NCI-H774 (cell line): ENCODE results near the gene FFAR2.
"Not testable (repeated sequence)": the region's sequence is repeated elsewhere in the genome, so short reads cannot be mapped to it uniquely, and the experiment has no call there.

Experiments
- DNase-seq: peaks from one replicate; lab custom pipeline; 2025; lab: John Stamatoyannopoulos, UW

The FFAR2 gene

GRCh38 chr19:35455616-35456201 lies 7.7 kb downstream of the FFAR2 start:
- no peak for DNase-seq

DNA sequence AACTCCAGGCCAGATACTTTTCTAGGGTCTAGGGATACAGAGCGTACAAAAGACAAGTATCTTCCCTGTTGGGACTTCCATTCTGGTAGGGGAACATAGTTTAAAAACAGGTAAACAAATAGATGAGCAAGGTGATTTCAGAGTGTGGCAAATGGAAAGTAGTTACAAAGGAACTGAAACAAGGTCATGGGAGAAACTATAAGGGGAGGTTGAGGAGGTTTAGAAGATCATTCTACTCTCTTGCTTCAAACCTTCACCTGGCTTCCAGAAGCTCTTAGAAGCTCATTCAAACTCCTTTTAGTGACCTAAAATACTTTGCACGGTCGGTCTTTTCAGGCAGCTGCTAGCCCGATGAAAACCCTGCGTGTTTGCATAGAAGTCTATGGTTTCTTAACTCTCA lies 9.1 kb downstream of the FFAR2 start:
- DNase-seq, result no peak

DNA sequence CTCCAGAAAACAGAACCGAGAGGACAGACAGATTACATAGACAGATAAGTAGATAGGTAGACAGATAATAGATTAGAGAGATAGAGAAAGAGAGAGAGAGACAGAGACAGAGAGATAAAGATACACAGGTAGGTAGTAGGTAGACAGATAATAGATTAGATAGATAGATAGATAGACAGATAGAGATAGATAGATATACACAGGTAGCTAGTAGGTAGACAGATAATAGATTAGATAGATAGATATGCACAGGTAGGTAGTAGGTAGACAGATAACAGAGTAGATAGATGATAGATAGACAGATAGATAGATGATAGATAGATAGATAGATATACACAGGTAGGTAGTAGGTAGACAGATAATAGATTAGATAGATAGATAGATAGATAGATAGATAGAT lies 10.1 kb downstream of the FFAR2 start:
- no peak for DNase-seq

GRCh38 chr19:35458731-35459391 lies 10.8 kb downstream of the FFAR2 start:
- no peak for DNase-seq

DNA sequence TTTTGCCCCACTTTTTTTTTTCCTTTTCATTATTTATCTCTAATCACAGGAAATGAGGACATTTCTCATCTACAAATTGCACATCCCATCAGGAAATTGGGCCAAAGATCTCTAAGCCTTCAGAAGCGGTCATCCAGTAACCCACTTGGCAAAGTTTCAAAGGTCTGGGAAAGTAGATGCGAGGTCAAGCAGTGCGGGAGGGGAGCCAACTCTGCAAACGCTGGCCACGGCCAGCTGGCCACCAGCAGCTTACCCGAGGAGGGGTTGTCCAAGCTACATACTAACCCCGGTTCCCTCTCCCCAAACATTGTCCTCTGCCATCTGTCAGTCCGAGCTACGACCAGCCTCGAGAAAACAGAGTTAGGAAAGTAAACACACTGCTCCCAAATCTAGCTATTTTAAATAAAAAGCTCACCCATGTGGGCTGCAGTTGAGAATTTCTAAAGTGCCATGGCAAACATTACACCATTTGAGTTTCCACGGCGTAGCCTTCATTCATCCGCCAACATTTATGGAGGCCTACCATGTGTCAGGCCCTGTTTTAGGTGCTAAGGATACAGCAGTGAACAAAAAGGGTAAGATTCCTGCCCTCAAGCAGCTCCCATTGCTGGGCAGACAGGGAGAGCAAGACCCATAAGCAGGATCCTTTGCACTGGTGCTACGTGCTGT lies 11.5 kb downstream of the FFAR2 start:
- DNase-seq, result no peak

- DNase-seq, result no peak
Measured at GRCh38 chr19:35460608-35461007, 12.6 kb downstream of the FFAR2 start.

GRCh38 chr19:35461060-35461459 lies 13.0 kb downstream of the FFAR2 start:
- DNase-seq, result no peak

GRCh38 chr19:35461788-35462187 lies 13.7 kb downstream of the FFAR2 start:
- not testable (repeated sequence) for DNase-seq

GRCh38 chr19:35462476-35462953 lies 14.5 kb downstream of the FFAR2 start:
- DNase-seq, result no peak

GRCh38 chr19:35462956-35463355 lies 14.9 kb downstream of the FFAR2 start:
- DNase-seq, result not testable (repeated sequence)

DNA sequence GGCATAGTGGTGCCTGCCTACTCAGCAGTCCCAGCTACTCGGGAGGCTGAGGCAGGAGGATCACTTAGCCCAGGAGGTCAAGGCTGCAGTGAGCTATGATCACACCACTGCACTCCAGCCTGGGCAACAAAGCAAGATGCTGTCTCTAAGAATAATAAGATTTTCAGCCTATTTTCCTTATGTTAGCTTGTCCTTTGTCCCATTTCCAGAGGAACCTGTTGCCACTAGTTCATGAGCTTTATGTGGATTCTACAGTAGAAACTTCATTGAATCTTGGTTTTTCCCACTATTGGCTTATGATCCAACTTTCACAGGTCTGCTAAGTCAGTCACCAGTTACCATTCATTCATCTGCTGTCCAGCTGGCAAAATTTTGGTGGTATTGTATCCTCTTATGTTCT lies 18.2 kb downstream of the FFAR2 start:
- DNase-seq, result no peak

- DNase-seq, result no peak
Measured at GRCh38 chr19:35468637-35469036, 20.6 kb downstream of the FFAR2 start.

DNA sequence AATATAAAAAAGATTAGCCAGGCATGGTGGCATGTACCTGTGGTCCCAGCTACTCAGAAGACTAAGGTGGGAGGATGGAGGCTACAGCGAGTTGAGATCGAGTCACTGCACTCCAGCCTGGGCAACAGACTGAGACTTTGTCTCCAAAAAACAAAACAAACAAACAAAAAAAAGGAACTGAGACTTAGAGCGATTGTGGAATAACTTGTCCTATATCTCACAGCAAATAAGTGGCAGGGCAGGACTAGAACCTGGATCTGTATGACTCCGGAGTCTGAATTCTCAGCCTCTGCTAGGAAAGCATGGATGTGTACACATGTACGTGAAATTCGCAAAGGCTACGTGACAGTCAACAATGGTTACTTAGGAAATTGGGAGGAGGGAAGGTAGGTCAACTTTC lies 22.1 kb downstream of the FFAR2 start:
- DNase-seq, result no peak

- DNase-seq, result not testable (repeated sequence)
Measured at GRCh38 chr19:35471075-35471474, 23.0 kb downstream of the FFAR2 start.

GRCh38 chr19:35471946-35472345 lies 23.9 kb downstream of the FFAR2 start:
- no peak for DNase-seq

DNA sequence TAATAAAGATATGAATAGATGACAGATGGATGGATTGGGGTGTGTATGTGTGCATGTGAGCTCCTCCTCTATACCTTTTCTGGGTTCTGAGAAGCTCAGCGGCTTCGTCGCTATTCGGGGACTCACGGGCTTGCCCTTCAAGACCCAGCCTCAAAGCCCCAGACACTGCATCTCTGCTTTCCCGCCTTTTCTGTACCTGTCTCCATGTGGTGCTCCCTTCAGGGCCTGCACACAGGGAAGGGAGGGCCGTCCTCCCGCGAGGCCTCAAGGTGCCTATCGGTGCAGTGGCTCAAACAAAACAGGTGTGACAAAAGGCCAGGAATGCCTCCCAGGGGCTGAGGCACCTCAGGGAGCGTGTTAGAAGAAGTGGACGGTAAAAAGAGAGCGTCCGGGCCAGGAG lies 26.0 kb downstream of the FFAR2 start:
- no peak for DNase-seq

DNA sequence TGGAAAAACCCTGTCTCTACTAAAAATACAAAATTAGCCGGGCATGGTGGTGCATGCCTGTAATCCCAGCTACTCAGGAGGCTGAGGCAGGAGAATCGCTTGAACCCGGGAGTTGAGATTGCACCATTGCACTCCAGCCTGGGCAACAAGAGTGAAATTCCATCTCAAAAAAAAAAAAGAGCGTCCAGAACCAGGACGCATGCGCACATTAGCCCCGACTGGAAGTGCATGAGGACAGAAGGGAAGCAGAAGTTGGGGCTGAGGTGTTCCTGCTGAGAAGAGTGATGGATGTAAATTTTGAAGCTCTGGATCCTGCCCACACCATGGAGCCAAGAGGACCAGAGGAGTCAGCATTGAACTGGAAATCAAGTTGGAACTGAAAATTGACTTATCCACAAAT lies 26.5 kb downstream of the FFAR2 start:
- not testable (repeated sequence) for DNase-seq

GRCh38 chr19:35476149-35476548 lies 28.1 kb downstream of the FFAR2 start:
- no peak for DNase-seq

- no peak for DNase-seq
Measured at GRCh38 chr19:35478794-35479677, 31.0 kb downstream of the FFAR2 start.

DNA sequence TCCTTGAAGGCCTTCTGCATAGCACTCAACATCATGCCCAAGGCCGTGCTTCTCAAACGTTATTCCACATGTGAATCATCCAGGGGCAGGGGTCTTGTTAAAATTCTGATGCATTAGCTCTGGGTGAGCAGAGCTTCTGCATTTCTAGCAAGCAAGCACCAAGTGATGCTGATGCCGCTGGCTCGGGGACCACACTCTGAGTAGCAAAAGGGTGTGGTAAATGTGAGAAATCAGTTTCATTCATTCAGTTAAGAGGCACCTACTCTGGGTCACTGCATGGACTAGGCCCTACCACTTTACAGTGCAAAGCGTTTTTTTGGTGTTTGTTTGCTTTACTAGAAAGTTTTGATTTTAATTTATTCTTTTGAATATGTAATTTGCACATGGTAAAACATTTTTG lies 35.0 kb downstream of the FFAR2 start:
- no peak for DNase-seq

GRCh38 chr19:35484252-35485036 lies 36.4 kb downstream of the FFAR2 start:
- DNase-seq, result no peak
